ENCODE data around the gene PHF5A.

Gene PHF5A

DNA sequence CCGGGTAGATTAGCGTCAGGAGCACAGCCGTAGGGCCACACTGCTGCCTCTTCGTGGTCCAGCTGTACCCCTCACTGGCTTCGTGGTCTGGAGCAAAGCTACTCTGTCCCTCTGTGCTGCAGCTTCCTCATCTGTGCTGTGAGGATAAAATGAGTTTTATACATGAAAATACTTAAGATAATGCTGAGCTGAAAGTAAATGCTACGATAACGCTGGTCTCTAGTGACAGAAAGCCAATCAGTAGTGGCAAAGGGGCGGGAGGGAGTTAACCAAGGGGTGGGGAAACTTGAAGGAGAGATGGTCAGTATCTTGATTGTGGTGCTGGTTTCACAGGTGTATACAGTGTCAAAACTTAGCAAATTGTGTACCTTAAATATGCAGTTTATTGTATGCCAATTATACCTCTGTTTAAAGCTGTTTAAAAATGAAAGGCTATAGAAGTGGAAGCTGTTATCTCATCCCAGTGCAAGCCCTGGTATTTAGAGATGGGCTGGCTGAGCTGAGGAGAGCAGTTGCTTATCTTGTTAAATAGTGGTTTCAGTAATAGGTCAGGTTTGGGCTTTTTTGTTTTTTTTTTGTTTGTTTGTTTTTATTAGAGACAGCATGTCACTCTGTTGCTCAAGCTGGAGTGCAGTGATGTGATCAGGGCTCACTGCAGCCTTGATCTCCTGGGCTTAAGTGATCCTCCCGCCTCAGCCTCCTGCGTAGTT is 37.2 kb upstream of the PHF5A start:
- Histone ChIP-seq H3K4me3 (ENCODE audit: low read length) (no peak overlapping the region), H3K4me1 (ENCODE audit: insufficient read depth, low read length) (no peaks in the 10 kb centered on the region), H3K9ac (ENCODE audit: low read depth, low read length) (no peak overlapping the region), H3K9me3 (ENCODE audit: insufficient read depth, low read depth, low read length) (no peaks in the 10 kb centered on the region), H3K36me3 (ENCODE audit: insufficient read depth, low read length) (peaks cover 42% of the 10 kb centered on the region), H3K27ac (ENCODE audit: low read depth, low read length) (no peak overlapping the region), H3K27me3 (ENCODE audit: insufficient read depth, low read length) (no peaks in the 10 kb centered on the region)
- WGBS = 97% methylated on average over 10 of the region's 10 CpGs

DNA sequence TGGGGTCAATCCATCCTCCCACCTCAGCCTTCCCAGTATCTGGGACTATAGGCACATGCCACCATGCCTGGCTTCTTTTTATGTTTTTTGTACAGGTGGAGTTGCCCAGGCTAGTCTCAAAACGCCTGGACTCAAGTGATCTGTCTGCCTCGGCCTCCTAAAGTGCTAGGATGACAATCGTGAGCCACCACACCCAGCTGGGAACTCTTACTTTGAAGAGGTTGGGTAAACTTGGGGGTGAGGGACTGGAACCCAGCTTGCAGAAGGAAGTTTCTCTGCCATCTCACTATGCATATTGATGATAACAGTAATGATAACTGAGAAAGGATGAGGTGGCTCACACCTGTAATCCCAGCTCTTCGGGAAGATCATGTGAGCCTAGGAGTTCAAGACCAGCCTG is 36.3 kb upstream of the PHF5A start:
- no peaks in the 10 kb centered on the region for H3K4me1 ChIP-seq (ENCODE audit: insufficient read depth, low read length)

DNA sequence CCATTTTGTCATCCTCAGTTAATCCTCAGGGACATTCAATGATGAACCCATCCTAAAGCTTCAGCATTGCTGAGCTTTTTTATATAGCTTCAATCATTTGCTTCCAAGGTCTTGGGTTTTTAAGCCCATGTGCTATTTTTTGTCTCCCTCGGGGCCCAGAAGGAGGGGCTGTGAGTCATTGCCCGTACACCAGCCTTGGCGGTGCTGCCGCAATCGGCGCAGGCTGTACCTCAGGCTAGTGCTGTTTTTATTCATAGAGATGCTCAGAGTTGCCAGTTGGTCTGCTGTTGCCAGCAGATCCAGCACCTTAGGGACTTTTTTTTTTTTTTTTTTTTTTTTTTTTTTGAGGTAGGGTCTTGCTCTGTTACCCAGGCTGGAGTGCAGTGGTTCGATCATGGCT is 35.9 kb upstream of the PHF5A start:
- H3K27me3 ChIP-seq (ENCODE audit: insufficient read depth, low read length) = no peaks in the 10 kb centered on the region
- WGBS = 96% methylated on average over 7 of the region's 7 CpGs

More for the DNA sequence above, 36.3 kb upstream of the PHF5A start:
- Histone ChIP-seq H3K9me3 (ENCODE audit: insufficient read depth, low read depth, low read length) (no peaks in the 10 kb centered on the region), H3K36me3 (ENCODE audit: insufficient read depth, low read length) (peaks cover 37% of the 10 kb centered on the region), H3K4me3 (ENCODE audit: low read length) (no peak overlapping the region), H3K9ac (ENCODE audit: low read depth, low read length) (no peak overlapping the region), H3K27ac (ENCODE audit: low read depth, low read length) (no peak overlapping the region), H3K27me3 (ENCODE audit: insufficient read depth, low read length) (no peaks in the 10 kb centered on the region)
- WGBS = 90% methylated on average over 4 of the region's 4 CpGs

DNA sequence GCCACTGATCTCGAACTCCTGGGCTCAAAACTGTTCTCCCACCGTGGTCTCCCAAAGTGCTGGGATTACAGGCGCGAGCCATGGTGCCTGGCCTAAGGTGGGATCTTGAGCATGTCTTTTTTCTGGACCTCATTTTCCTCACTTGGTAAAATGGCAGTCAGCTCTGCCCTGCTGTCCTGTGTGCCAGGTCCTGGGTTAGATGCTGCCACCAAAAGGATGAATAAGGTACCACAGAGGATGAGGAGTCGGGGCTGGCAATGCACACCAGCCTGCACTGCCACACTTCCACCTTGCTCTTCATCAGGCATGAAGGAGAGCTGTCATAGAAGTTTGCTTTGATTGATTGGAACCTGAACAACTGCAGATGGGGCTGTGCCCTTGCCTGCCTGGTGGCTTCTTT is 32.7 kb upstream of the PHF5A start:
- Histone ChIP-seq H3K27ac (ENCODE audit: low read depth, low read length) (no peak overlapping the region), H3K27me3 (ENCODE audit: insufficient read depth, low read length) (no peaks in the 10 kb centered on the region), H3K9me3 (ENCODE audit: insufficient read depth, low read depth, low read length) (no peaks in the 10 kb centered on the region), H3K4me1 (ENCODE audit: insufficient read depth, low read length) (no peaks in the 10 kb centered on the region), H3K36me3 (ENCODE audit: insufficient read depth, low read length) (peaks cover 29% of the 10 kb centered on the region), H3K4me3 (ENCODE audit: low read length) (no peak overlapping the region), H3K9ac (ENCODE audit: low read depth, low read length) (no peak overlapping the region)
- 92% methylated on average over 5 of the region's 5 CpGs for WGBS

More for the DNA sequence above, 35.9 kb upstream of the PHF5A start:
- Histone ChIP-seq H3K36me3 (ENCODE audit: insufficient read depth, low read length) (peaks cover 40% of the 10 kb centered on the region), H3K27ac (ENCODE audit: low read depth, low read length) (no peak overlapping the region), H3K9ac (ENCODE audit: low read depth, low read length) (no peak overlapping the region), H3K9me3 (ENCODE audit: insufficient read depth, low read depth, low read length) (no peaks in the 10 kb centered on the region), H3K4me3 (ENCODE audit: low read length) (no peak overlapping the region), H3K4me1 (ENCODE audit: insufficient read depth, low read length) (no peaks in the 10 kb centered on the region)

DNA sequence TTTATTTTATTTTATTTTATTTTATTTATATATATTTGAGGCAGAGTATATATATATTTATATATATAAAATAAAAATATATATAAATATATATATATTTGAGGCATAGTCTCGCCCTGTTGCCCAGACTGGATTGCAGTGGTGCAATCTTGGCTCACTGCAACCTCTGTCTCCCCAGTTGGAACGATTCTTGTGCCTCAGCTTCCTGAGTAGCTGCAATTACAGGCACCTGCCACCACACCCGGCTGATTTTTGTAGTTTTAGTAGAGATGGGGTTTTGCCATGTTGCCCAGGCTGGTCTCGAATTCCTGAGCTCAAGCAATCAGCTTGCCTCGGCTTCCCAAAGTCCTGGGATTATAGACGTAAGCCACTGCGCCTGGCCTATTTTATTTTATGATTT is 31.8 kb upstream of the PHF5A start:
- no peaks in the 10 kb centered on the region for H3K27me3 ChIP-seq (ENCODE audit: insufficient read depth, low read length)
- no peaks in the 10 kb centered on the region for H3K9me3 ChIP-seq (ENCODE audit: insufficient read depth, low read depth, low read length)
- H3K36me3 ChIP-seq (ENCODE audit: insufficient read depth, low read length) = peaks cover 29% of the 10 kb centered on the region
- H3K4me3 ChIP-seq (ENCODE audit: low read length) = no peak overlapping the region
- H3K4me1 ChIP-seq (ENCODE audit: insufficient read depth, low read length) = no peaks in the 10 kb centered on the region
- WGBS = 94% methylated on average over 7 of the region's 7 CpGs
- no peak overlapping the region for H3K9ac ChIP-seq (ENCODE audit: low read depth, low read length)
- no peak overlapping the region for H3K27ac ChIP-seq (ENCODE audit: low read depth, low read length)

DNA sequence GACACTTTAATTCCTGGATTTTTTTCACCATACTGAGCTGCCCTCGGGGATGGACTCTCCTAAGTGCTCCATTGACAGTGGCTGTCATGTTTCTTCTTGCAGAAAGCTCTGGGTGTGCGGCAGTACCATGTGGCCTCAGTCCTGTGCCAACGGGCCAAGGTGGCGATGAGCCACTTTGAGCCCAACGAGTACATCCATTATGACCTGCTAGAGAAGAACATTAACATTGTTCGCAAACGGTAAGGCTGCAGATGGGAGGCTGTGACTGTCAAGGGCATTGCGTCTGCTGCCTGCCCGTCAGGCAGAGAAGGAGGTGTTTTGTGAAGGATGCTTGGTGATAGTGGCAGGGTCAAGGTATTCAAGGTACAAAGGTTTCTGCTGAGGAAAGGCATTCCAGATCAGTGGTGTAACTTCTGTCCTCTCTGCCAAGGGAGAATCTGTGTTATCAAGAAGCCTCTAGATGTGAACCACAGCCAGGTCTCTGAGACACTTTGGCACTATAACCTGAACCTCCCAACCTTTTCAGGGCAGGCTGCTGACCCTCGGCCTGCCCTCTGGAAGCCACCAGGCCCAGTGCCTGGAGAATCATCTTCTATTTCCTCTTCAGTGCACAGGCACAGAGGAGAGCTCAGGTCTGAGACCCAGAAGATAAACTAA is 31.3 kb upstream of the PHF5A start:
- Histone ChIP-seq H3K36me3 (ENCODE audit: insufficient read depth, low read length) (peaks cover 27% of the 10 kb centered on the region), H3K27me3 (ENCODE audit: insufficient read depth, low read length) (no peaks in the 10 kb centered on the region), H3K9me3 (ENCODE audit: insufficient read depth, low read depth, low read length) (no peaks in the 10 kb centered on the region), H3K27ac (ENCODE audit: low read depth, low read length) (no peak overlapping the region), H3K9ac (ENCODE audit: low read depth, low read length) (no peak overlapping the region), H3K4me3 (ENCODE audit: low read length) (no peak overlapping the region), H3K4me1 (ENCODE audit: insufficient read depth, low read length) (no peaks in the 10 kb centered on the region)
- WGBS = 95% methylated on average over 10 of the region's 10 CpGs

DNA sequence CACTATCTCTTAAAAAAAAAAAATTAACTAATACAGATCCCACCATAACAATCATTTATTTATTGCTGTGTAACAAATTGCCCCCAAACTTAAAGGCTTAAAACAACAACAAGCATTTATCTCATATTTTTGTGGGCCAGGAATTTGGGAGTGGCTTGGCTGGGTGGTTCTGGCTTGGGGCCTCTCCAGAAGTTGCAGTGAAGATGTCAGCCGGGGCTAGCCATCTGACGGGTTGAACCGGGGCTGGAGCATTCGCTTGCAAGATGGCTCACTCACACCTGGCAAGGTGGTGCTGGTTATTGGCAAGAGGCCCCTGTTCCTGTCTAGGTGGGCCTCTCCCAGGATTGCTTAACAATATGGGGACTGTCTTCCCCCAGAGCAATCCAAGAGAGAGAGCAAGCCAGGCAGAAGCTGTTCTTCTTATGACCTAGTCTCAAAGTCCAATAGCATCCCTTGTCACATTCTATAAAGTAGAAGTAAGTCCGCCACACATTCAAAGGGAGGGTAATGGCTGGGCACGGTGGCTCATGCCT is 29.9 kb upstream of the PHF5A start:
- Histone ChIP-seq H3K9ac (ENCODE audit: low read depth, low read length) (no peak overlapping the region), H3K9me3 (ENCODE audit: insufficient read depth, low read depth, low read length) (no peaks in the 10 kb centered on the region), H3K36me3 (ENCODE audit: insufficient read depth, low read length) (peaks cover 21% of the 10 kb centered on the region), H3K4me1 (ENCODE audit: insufficient read depth, low read length) (no peaks in the 10 kb centered on the region), H3K27ac (ENCODE audit: low read depth, low read length) (no peak overlapping the region), H3K27me3 (ENCODE audit: insufficient read depth, low read length) (no peaks in the 10 kb centered on the region), H3K4me3 (ENCODE audit: low read length) (no peak overlapping the region)
- WGBS = 97% methylated on average over 6 of the region's 6 CpGs

DNA sequence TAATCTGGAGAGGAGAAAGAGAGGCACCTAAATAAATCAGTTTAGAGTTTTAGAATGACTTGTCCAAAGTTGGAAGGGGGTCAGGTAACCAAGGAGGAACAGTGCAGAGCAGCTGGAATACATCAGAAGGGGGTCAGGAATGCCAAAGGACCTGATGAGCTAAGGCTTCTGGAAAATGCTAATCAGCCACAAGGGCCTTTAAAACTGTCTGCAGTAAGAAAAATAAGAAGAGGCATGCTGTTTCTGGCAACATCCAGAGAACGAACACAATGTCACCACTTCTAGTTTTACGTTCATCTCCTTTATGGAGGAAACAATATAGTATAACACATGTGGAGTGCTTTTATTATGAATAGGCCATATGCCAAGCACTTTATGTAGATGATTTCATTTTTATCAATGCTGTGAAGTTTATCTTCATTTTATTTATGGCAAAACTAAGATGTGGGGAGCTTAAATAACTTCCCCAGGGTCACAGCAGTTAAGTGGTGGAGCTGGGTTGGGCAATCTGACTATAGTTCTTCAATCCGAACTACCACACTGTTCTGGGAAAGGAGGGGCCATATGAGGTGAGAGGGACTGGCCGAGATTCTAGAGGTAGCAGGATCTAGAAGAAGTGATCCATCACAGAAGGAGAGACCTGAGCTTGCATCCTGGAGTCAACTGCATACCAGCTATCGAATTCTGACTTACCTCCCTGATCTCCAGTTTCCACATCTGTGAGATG is 23.0 kb upstream of the PHF5A start:
- no peak overlapping the region for H3K4me3 ChIP-seq (ENCODE audit: low read length)
- H3K9me3 ChIP-seq (ENCODE audit: insufficient read depth, low read depth, low read length) = no peaks in the 10 kb centered on the region
- WGBS = 94% methylated on average over 4 of the region's 5 CpGs
- no peaks in the 10 kb centered on the region for H3K36me3 ChIP-seq (ENCODE audit: insufficient read depth, low read length)
- H3K9ac ChIP-seq (ENCODE audit: low read depth, low read length) = no peak overlapping the region
- no peak overlapping the region for H3K27ac ChIP-seq (ENCODE audit: low read depth, low read length)
- no peaks in the 10 kb centered on the region for H3K27me3 ChIP-seq (ENCODE audit: insufficient read depth, low read length)
- peaks cover 37% of the 10 kb centered on the region for H3K4me1 ChIP-seq (ENCODE audit: insufficient read depth, low read length)

DNA sequence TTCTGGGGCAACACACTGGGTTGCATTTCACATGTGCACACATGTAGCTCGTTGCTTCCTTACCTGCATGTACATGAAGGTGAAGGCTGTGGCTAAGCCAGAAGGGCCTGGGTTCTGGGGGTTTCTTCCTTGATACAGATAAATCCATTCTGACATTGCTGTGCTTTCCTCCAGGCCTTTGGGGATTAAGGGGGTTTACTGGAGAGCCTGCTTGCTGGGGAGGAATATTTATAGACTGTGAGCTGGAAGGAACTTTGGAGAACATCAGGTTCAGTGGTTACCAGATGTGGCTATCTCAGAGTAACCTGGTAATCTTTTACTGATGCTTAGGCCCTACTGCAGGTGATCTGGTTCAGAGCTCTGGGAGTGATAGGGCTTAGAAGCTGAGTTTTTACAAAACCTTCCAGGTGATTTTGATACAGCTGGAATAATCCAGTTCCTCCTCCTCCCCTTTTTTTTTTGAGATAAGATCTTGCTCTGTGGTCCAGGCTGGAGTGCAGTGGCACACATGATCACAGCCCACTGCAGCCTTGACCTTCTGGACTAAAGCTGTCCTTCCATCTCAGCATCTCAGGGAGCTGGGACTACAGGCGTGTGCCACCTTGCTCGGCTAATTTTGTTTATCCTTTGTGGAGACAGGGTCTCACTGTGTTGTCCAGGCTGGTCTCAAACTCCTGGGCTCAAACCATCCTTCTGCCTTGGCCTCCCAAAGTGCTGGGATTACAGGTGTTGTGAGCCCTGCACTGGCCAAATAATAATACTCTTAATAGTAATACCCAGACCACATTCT is 20.3 kb upstream of the PHF5A start:
- H3K4me3 ChIP-seq (ENCODE audit: low read length) = no peak overlapping the region
- H3K27me3 ChIP-seq (ENCODE audit: insufficient read depth, low read length) = no peaks in the 10 kb centered on the region
- peaks cover 37% of the 10 kb centered on the region for H3K4me1 ChIP-seq (ENCODE audit: insufficient read depth, low read length)
- WGBS = 96% methylated on average over 3 of the region's 3 CpGs
- no peak overlapping the region; the same call in 1 of the 2 replicates for H3K27ac ChIP-seq (ENCODE audit: low read depth, low read length)
- H3K9me3 ChIP-seq (ENCODE audit: insufficient read depth, low read depth, low read length) = no peaks in the 10 kb centered on the region
- no peak overlapping the region for H3K9ac ChIP-seq (ENCODE audit: low read depth, low read length)
- H3K36me3 ChIP-seq (ENCODE audit: insufficient read depth, low read length) = no peaks in the 10 kb centered on the region

DNA sequence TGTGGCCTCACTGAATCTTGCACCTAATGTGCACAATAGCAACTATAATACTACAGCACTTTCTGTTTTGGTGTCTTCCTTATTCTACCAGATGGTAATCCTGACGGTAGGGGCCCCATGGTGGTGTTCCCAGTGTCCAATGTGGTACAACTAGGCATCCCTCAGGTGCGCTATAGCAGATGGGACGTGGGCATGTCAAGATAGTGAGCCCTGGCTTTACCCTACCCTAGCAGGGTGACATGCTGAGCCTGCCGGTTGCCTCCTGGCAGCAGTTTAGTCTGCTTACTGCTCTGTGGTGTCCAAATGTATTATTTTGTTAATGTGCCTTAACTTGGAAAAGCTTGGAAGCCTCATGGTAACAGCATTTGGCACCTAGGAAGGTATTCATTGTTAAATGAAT is 19.6 kb upstream of the PHF5A start:
- H3K4me3 ChIP-seq (ENCODE audit: low read length) = no peak overlapping the region
- H3K27ac ChIP-seq (ENCODE audit: low read depth, low read length) = no peak overlapping the region; the same call in 1 of the 2 replicates
- no peaks in the 10 kb centered on the region for H3K27me3 ChIP-seq (ENCODE audit: insufficient read depth, low read length)
- no peaks in the 10 kb centered on the region for H3K36me3 ChIP-seq (ENCODE audit: insufficient read depth, low read length)
- no peak overlapping the region for H3K9ac ChIP-seq (ENCODE audit: low read depth, low read length)
- H3K9me3 ChIP-seq (ENCODE audit: insufficient read depth, low read depth, low read length) = no peaks in the 10 kb centered on the region
- WGBS = 78% methylated on average over 4 of the region's 4 CpGs
- peaks cover 38% of the 10 kb centered on the region for H3K4me1 ChIP-seq (ENCODE audit: insufficient read depth, low read length)

Measured in HUES64 (cell line).